GM10266 (cell line): ENCODE data around the gene ASPSCR1.

Experiments
- DNase-seq: peaks from one replicate; pipeline ENCODE4 v3.0.0; 2012; ENCODE audit errors: extremely low spot score
- TF ChIP-seq, protein P1 (sequence below): IDR thresholded peaks from 2 replicates; pipeline ENCODE4 v1.5.1; 2012; ENCODE audit warnings: mild to moderate bottlenecking, low read depth; ENCODE audit not compliant: control insufficient read depth, insufficient read depth; ENCODE audit errors: missing control alignments

The ASPSCR1 gene

DNA sequence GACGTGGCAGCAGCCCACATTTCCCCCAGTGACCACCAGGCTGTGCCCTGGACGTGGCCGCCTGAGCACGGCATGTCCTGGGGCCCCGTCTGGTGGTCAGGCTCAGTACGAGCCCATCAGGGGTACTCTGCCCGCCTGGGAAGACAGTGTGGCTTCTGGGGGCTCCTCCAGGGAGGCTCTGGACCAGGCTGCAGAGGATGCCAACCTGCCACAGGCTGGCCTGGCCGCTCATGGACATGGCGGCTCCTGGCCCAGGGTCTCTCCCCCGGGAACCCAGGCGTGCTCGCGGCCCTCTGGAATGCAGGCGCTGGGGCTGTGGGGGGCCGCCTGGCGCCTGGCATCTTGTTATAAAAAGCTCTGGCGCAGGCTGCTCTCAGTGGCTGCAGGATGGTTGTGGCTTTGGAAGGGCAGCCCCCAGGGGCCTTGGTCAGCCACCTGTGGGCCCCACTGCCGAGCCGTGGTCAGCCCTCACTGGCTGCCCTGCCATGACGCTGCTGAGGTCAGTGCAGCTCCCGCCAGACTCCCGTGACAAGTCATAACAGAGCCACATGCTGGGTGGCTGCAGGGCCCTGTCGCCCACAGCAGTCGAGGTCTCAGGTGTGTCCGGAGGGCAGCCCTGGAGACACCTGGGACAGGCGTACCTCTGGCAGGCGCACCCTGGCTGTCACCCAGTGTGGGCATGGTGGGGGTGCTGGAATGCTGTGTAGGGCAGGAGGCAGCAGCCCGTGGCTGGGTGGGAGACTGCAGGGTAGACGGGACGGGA lies 30.2 kb downstream of the ASPSCR1 start:
- DNase-seq = no peak
- TF ChIP-seq, protein P1, sequence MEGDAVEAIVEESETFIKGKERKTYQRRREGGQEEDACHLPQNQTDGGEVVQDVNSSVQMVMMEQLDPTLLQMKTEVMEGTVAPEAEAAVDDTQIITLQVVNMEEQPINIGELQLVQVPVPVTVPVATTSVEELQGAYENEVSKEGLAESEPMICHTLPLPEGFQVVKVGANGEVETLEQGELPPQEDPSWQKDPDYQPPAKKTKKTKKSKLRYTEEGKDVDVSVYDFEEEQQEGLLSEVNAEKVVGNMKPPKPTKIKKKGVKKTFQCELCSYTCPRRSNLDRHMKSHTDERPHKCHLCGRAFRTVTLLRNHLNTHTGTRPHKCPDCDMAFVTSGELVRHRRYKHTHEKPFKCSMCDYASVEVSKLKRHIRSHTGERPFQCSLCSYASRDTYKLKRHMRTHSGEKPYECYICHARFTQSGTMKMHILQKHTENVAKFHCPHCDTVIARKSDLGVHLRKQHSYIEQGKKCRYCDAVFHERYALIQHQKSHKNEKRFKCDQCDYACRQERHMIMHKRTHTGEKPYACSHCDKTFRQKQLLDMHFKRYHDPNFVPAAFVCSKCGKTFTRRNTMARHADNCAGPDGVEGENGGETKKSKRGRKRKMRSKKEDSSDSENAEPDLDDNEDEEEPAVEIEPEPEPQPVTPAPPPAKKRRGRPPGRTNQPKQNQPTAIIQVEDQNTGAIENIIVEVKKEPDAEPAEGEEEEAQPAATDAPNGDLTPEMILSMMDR = no peak

DNA sequence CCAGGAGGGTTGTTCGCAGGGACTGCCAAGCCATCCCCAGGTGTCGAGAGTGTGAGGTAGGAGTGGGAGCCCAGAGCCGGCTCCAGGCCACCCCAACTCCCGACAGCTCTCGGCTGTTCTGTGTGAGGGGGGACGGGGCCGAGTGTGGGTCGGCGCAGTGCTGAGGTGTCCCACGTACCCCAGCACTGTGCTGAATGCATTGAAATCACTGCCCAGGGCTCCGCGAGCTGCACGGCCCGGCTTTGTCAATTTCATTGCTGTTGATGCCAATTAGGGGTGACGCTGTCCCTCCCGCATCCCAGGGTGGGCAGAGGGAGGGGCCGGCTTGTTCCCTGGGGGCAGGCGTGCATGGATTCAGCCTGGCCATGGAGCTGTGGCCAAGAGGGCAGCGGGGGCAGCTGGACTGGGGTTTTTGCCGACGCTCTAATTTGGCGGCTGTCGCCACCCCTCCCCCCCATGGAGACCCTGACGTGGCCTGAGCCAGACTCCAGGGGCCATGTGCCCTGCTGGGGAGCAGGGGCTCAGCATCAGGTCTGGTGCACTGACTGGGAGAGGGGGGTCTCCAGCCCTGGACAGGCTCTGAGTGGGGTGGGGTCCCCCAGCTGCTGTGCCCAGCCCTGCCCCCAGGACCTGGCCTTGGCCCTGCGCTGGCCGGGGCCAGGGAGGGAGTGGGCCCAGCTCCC lies 31.0 kb downstream of the ASPSCR1 start:
- TF ChIP-seq, protein P1 = no peak
- no peak for DNase-seq

DNA sequence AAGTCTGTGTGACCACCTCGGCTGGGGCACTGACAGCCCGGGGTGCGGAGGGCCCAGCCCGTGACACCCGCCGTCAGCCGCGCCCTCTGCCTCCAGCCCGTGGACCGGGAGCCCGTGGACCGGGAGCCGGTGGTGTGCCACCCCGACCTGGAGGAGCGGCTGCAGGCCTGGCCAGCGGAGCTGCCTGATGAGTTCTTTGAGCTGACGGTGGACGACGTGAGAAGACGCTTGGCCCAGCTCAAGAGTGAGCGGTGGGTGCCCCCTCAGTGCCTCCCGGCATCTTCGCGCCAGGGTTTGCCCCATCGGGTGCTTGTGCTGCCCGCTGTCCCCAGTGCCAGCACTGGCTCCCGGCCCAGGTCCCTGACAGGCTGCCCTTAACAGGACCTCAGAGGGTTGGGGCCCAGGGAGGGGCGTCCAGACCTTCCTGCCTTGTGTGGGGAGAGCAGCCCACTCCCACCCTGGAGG lies 31.5 kb downstream of the ASPSCR1 start:
- no peak for DNase-seq
- TF ChIP-seq, protein P1 = no peak

DNA sequence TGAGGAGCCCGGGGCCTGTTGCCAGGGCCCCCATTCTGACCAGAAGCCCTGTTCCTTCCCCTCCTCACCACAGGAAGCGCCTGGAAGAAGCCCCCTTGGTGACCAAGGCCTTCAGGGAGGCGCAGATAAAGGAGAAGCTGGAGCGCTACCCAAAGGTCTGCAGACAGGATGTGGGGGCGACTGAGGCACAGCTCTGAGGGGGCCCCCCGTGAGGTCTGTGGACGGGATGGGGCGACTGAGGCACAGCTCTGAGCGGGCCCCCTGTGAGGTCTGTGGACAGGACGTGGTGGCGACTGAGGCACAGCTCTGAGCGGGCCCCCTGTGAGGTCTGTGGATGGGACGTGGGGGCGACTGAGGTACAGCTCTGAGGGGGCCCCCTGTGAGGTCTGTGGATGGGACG lies 32.0 kb downstream of the ASPSCR1 start:
- no peak for DNase-seq
- TF ChIP-seq, protein P1 = no peak

DNA sequence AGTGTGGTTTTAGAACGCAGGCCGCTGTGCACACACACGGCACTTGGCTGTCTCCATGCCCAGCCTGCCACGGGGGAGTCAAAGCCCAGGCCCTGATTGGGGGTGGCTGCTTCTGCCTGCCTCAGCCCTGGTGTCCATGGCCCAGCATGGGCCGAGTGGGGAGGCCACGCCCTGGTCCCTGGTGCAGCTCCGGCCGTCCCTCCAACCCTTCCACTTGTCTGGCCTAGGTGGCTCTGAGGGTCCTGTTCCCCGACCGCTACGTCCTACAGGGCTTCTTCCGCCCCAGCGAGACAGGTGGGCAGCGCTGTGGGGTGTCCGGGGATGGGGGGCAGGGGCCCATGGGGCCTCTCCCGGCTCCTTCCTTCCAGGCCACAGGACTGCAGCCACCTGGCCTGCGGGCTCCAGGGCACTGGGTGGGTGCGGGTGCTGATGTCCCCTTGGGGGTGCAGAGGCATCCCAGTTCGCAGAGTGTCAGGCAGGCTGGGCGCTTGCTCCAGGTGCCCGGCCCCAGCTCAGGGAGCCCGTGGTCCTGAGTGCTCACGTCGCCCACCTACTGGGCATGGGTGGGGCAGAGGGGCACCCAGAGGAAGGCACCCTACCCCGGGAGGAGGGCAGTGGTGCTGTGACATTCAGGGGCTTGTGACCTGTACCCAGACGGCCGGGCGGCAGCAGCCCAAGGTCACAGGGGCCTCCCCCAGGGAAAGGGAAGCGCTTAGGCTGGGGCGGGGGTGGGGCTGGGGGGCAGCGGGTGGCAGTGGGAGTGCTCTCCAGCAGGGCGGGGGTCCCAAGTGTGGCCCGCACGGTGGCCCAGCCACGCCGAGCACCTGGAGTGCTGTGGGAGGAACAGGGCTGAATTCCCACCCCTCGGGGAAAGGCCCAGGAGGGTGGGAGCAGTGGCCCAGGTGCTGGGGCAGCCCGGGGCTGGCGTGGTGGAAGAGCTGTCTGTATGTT lies 33.4 kb downstream of the ASPSCR1 start:
- TF ChIP-seq, protein P1 = no peak
- no peak for DNase-seq

DNA sequence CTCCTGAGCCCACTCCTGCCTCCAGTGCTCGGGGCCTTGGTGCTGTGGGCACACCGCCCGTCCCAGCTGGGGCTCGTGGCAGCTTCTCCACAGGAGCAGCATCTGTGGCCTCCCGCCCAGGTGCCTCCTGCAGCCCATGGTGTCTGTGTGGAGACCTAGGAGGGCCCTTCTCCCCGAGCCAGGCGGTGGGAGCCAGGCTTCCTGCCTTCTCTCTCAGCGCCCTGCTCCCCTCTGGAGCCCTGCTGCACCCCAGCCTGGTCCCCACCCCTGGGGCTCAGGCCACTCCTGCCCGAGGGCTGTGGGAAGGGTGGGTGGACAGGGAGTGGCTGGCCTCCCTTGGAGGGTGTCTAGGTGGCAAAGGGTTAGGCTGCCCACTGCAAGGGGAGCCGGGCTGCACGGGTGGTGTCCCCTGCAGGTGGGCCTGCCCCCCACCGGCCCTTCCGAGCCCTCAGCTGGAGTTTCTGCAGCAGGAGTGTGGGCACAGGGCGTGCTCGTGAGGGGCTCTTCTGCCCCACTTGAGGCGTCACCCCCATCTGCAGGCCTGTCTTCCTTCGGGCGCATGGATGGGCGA lies 34.3 kb downstream of the ASPSCR1 start:
- DNase-seq = no peak
- TF ChIP-seq, protein P1 = no peak
